ENCODE data around the gene NR1D2. TPM values are rescaled to one million over a fixed set of nuclear protein-coding genes. Genes with fewer than 3 reads are reported as not detected.

NR1D2 gene
- total and polyA plus RNA-seq, 2 of the 13 experiments (the other 11 are each of a cell fraction or from before 2014, with no cell fraction given): 5.3 to 8.1 TPM

DNA sequence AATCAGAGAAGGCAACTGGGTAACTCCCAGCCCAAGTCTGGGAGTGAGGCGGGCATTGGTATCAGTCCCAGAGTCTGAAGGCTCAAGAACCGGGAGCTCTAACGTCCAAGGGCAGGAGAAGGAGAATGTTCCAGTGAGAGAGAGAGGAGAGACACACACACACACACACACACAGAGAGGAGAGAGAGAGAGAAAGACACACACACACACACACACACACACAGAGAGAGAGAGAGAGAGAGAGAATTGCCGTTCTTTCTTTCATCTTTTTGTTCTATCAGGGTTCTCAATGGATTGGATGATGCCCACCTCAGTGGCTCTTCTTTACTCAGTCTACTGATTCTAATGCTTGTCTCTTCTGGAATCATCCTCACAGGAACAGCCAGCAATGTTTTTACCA is 57.0 kb downstream of the NR1D2 start:
- TF ChIP-seq, protein P1, sequence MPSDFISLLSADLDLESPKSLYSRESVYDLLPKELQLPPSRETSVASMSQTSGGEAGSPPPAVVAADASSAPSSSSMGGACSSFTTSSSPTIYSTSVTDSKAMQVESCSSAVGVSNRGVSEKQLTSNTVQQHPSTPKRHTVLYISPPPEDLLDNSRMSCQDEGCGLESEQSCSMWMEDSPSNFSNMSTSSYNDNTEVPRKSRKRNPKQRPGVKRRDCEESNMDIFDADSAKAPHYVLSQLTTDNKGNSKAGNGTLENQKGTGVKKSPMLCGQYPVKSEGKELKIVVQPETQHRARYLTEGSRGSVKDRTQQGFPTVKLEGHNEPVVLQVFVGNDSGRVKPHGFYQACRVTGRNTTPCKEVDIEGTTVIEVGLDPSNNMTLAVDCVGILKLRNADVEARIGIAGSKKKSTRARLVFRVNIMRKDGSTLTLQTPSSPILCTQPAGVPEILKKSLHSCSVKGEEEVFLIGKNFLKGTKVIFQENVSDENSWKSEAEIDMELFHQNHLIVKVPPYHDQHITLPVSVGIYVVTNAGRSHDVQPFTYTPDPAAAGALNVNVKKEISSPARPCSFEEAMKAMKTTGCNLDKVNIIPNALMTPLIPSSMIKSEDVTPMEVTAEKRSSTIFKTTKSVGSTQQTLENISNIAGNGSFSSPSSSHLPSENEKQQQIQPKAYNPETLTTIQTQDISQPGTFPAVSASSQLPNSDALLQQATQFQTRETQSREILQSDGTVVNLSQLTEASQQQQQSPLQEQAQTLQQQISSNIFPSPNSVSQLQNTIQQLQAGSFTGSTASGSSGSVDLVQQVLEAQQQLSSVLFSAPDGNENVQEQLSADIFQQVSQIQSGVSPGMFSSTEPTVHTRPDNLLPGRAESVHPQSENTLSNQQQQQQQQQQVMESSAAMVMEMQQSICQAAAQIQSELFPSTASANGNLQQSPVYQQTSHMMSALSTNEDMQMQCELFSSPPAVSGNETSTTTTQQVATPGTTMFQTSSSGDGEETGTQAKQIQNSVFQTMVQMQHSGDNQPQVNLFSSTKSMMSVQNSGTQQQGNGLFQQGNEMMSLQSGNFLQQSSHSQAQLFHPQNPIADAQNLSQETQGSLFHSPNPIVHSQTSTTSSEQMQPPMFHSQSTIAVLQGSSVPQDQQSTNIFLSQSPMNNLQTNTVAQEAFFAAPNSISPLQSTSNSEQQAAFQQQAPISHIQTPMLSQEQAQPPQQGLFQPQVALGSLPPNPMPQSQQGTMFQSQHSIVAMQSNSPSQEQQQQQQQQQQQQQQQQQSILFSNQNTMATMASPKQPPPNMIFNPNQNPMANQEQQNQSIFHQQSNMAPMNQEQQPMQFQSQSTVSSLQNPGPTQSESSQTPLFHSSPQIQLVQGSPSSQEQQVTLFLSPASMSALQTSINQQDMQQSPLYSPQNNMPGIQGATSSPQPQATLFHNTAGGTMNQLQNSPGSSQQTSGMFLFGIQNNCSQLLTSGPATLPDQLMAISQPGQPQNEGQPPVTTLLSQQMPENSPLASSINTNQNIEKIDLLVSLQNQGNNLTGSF (CRISPR knock-in tag; IDR thresholded peaks at IDR 0.05): no peak
- TF ChIP-seq CBX2 (IDR thresholded peaks at IDR 0.05; ENCODE audit: low read depth, low read length) (no peak), CBX2 (CRISPR knock-in tag; IDR thresholded peaks at IDR 0.05; ENCODE audit: low read depth) (no peak)
- TF ChIP-seq, protein P2, sequence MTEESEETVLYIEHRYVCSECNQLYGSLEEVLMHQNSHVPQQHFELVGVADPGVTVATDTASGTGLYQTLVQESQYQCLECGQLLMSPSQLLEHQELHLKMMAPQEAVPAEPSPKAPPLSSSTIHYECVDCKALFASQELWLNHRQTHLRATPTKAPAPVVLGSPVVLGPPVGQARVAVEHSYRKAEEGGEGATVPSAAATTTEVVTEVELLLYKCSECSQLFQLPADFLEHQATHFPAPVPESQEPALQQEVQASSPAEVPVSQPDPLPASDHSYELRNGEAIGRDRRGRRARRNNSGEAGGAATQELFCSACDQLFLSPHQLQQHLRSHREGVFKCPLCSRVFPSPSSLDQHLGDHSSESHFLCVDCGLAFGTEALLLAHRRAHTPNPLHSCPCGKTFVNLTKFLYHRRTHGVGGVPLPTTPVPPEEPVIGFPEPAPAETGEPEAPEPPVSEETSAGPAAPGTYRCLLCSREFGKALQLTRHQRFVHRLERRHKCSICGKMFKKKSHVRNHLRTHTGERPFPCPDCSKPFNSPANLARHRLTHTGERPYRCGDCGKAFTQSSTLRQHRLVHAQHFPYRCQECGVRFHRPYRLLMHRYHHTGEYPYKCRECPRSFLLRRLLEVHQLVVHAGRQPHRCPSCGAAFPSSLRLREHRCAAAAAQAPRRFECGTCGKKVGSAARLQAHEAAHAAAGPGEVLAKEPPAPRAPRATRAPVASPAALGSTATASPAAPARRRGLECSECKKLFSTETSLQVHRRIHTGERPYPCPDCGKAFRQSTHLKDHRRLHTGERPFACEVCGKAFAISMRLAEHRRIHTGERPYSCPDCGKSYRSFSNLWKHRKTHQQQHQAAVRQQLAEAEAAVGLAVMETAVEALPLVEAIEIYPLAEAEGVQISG (CRISPR knock-in tag; IDR thresholded peaks at IDR 0.05): no peak
- TF ChIP-seq, protein P3, sequence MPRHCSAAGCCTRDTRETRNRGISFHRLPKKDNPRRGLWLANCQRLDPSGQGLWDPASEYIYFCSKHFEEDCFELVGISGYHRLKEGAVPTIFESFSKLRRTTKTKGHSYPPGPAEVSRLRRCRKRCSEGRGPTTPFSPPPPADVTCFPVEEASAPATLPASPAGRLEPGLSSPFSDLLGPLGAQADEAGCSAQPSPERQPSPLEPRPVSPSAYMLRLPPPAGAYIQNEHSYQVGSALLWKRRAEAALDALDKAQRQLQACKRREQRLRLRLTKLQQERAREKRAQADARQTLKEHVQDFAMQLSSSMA (CRISPR knock-in tag; IDR thresholded peaks at IDR 0.05): no peak
- TF ChIP-seq, protein P4, sequence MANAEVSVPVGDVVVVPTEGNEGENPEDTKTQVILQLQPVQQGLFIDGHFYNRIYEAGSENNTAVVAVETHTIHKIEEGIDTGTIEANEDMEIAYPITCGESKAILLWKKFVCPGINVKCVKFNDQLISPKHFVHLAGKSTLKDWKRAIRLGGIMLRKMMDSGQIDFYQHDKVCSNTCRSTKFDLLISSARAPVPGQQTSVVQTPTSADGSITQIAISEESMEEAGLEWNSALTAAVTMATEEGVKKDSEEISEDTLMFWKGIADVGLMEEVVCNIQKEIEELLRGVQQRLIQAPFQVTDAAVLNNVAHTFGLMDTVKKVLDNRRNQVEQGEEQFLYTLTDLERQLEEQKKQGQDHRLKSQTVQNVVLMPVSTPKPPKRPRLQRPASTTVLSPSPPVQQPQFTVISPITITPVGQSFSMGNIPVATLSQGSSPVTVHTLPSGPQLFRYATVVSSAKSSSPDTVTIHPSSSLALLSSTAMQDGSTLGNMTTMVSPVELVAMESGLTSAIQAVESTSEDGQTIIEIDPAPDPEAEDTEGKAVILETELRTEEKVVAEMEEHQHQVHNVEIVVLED (CRISPR knock-in tag; IDR thresholded peaks at IDR 0.05; ENCODE audit: borderline replicate concordance): no peak
- 11% methylated on average over 4 of the region's 4 CpGs for WGBS (ENCODE audit: low lambda C conversion rate)
- Histone ChIP-seq H3K27ac (ENCODE audit: extremely low read length, insufficient read depth, low read length) (no peak overlapping the region), H3K4me2 (ENCODE audit: low read depth, low read length) (no peak overlapping the region), H3K79me2 (ENCODE audit: insufficient read depth, low read length) (no peaks in the 10 kb centered on the region), H3K9me3 (ENCODE audit: low read length) (no peaks in the 10 kb centered on the region), H3K27me3 (ENCODE audit: control insufficient read depth in 1 of 2, insufficient read depth in 2 of 2, low read length in 2 of 2) (peaks cover 0 to 10% of the 10 kb centered on the region in 2 experiments; a peak in 2 of 5 replicates), H2AFZ (ENCODE audit: low read length) (no peak overlapping the region), H3K36me3 (replicated peaks in 1 of 2; ENCODE audit: control insufficient read depth in 1 of 2, insufficient read depth in 2 of 2, low read length in 2 of 2) (no peaks in the 10 kb centered on the region), H3K4me3 (replicated peaks in 1 of 3; ENCODE audit: insufficient read depth in 1 of 3, low read depth in 2 of 3, low read length in 3 of 3) (no peak overlapping the region), H3K4me1 (ENCODE audit: insufficient read depth, low read length) (no peaks in the 10 kb centered on the region), H3K9ac (ENCODE audit: insufficient read depth, low read depth, low read length) (no peak overlapping the region), H4K20me1 (ENCODE audit: insufficient read depth, low read length) (no peaks in the 10 kb centered on the region)
- FAIRE-seq (no peak), ATAC-seq (no peak), DNase-seq (ENCODE audit: low spot score) (no peak)
- POLR2A ChIA-PET: no interaction called here
- no TSS peak for BruUV-seq (replicated peaks)
- CTCF ChIA-PET (ENCODE audit: low intra/inter-chr PET ratio, low total read pairs): no interaction called here
- intact Hi-C loops (cut with micrococcal nuclease; ENCODE audit: unreplicated experiment): no loop called here
- in situ Hi-C loops (cut with HindIII; ENCODE audit: extremely low pct_ligation_motif_present, low pct_unique_long_range_greater_than_20kb): loop anchor here (25.0 kb wide), 1 partner anchor 685 kb away; no protein-coding TSS in a partner anchor

All from HepG2 (cell line).